Ascending aorta (tissue), 2 donors: ENCODE measurements around the gene GLS. TPM values are rescaled to one million over a fixed set of nuclear protein-coding genes. Genes with fewer than 3 reads are reported as not detected.
A peak's percentile ranks its signal among the peaks of the same experiment; 100 is the strongest.
"Not testable (repeated sequence)": the region's sequence is repeated elsewhere in the genome, so short reads cannot be mapped to it uniquely, and the experiment has no call there.

ENCODE experiments used
- DNase-seq, 2 donors: peaks; one replicate each; pipeline ENCODE4 v3.0.0-alpha.2; 2019; ENCODE audit warnings: low spot score in 2 of 2
- H3K27ac ChIP-seq, 2 donors: fragments of 200-600 bp; sonication (generic); one replicate each; pipeline ENCODE4 v1.5.1; 2016 to 2017; ENCODE audit warnings: mild to moderate bottlenecking in 1 of 2
- H3K27me3 ChIP-seq: fragments of 200-600 bp; sonication (generic); one replicate; pipeline ENCODE4 v1.5.1; 2017
- H3K36me3 ChIP-seq, 2 donors: fragments of 200-600 bp; sonication (generic); one replicate each; pipeline ENCODE4 v1.5.1; 2016
- H3K4me1 ChIP-seq, 2 donors: fragments of 200-600 bp; sonication (generic); one replicate each; pipeline ENCODE4 v1.5.1; 2016 to 2017; ENCODE audit warnings: mild to moderate bottlenecking in 1 of 2
- H3K4me3 ChIP-seq, 2 donors: fragments of 200-600 bp; sonication (generic); one replicate each; pipeline ENCODE4 v1.5.1; 2016 to 2017; ENCODE audit warnings: mild to moderate bottlenecking in 1 of 2
- H3K9me3 ChIP-seq, 2 donors: fragments of 200-600 bp; sonication (generic); one replicate each; pipeline ENCODE4 v1.5.1; 2016
- CTCF ChIP-seq, 3 experiments: fragments of 200-600 bp in 2 of 3; fragments of 450-650 bp in 1 of 3; sonication (generic) in 2 of 3; IDR thresholded peaks; one replicate each; pipeline ENCODE4 v1.5.1; 2016 to 2019; ENCODE audit warnings: antibody characterized with exemption in 3 of 3, mild to moderate bottlenecking in 1 of 3, moderate library complexity in 1 of 3
- intact Hi-C: fragments of 100-400 bp; cut with DNase I; formaldehyde crosslinking; loops from one replicate; pipeline ENCODE4 v1.15.1; 2023
- total RNA-seq: library from RNA; depleted of rRNA; stranded (reverse); fragments of >200 nt; gene quantifications from one replicate; pipeline ENCODE4 v1.1.0, GENCODE V29; 2016

GLS gene
- total RNA-seq, 1 donor from 2014 or later, result 132 TPM

- DNase-seq, result no peak
- no peak for TF ChIP-seq CTCF (IDR thresholded peaks at IDR 0.05)
- no peaks in the 10 kb centered on the region for H3K9me3 ChIP-seq
- intact Hi-C loops, result loop anchor here (10.0 kb wide), 1 partner anchor 1668 kb away; no protein-coding TSS in a partner anchor
- peaks cover 0 to 25% of the 10 kb centered on the region in 2 donors for H3K4me1 ChIP-seq
- no peaks in the 10 kb centered on the region for H3K36me3 ChIP-seq
- H3K4me3 ChIP-seq, result peak overlapping the region; percentile 92 to 99
- peak overlapping the region; percentile 98 for H3K27ac ChIP-seq
- H3K27me3 ChIP-seq, result no peaks in the 10 kb centered on the region
These were observed 1.8 kb downstream of the GLS start for GRCh38 chr2:190882411-190882766.

- no peaks in the 10 kb centered on the region for H3K36me3 ChIP-seq
- DNase-seq, result no peak
- intact Hi-C loops, result loop anchor here (10.0 kb wide), 1 partner anchor 1668 kb away; no protein-coding TSS in a partner anchor
- H3K9me3 ChIP-seq, result no peaks in the 10 kb centered on the region
- peaks cover 0 to 27% of the 10 kb centered on the region in 2 donors for H3K4me1 ChIP-seq
- H3K27ac ChIP-seq, result peak overlapping the region; percentile 98
- TF ChIP-seq CTCF (IDR thresholded peaks at IDR 0.05), result no peak
- no peaks in the 10 kb centered on the region for H3K27me3 ChIP-seq
- H3K4me3 ChIP-seq, result peak overlapping the region; percentile 92 to 99
These were observed 2.4 kb downstream of the GLS start for GRCh38 chr2:190882856-190883582.

- not testable (repeated sequence) for H3K27me3 ChIP-seq, H3K36me3 ChIP-seq, H3K9me3 ChIP-seq, DNase-seq
- intact Hi-C loops, result loop anchor here (10.0 kb wide), 1 partner anchor 1671 kb away; no protein-coding TSS in a partner anchor
- Histone ChIP-seq H3K4me3 (peak overlapping the region; percentile 38 to 92), H3K27ac (peak overlapping the region; percentile 28 to 98), H3K4me1 (peaks cover 0 to 34% of the 10 kb centered on the region in 2 donors)
These were observed 5.2 kb downstream of the GLS start for GRCh38 chr2:190885844-190886243.

GRCh38 chr2:190887089-190887488 is 6.5 kb downstream of the GLS start:
- no peak for DNase-seq
- H3K27me3 ChIP-seq, result no peaks in the 10 kb centered on the region
- no peaks in the 10 kb centered on the region for H3K9me3 ChIP-seq
- peak overlapping the region; percentile 27 to 98 for H3K27ac ChIP-seq
- H3K36me3 ChIP-seq, result peaks cover 0 to 6% of the 10 kb centered on the region in 2 donors
- TF ChIP-seq CTCF (IDR thresholded peaks at IDR 0.05), result no peak
- intact Hi-C loops, result loop anchor here (10.0 kb wide), 1 partner anchor 1672 kb away; no protein-coding TSS in a partner anchor
- H3K4me3 ChIP-seq, result peak overlapping the region; percentile 38 to 92
- H3K4me1 ChIP-seq, result peaks cover 0 to 43% of the 10 kb centered on the region in 2 donors

GRCh38 chr2:190888449-190888848 is 7.8 kb downstream of the GLS start:
- DNase-seq, result no peak
- Histone ChIP-seq H3K36me3 (peaks cover 0 to 6% of the 10 kb centered on the region in 2 donors), H3K27ac (peak overlapping the region in 1 of 2 donors; percentile 98), H3K9me3 (no peaks in the 10 kb centered on the region), H3K4me3 (peak overlapping the region in 1 of 2 donors; percentile 92), H3K4me1 (peaks cover 0 to 55% of the 10 kb centered on the region in 2 donors), H3K27me3 (no peaks in the 10 kb centered on the region)
- intact Hi-C loops, result loop anchor here (10.0 kb wide), 1 partner anchor 1674 kb away; no protein-coding TSS in a partner anchor
- TF ChIP-seq CTCF (IDR thresholded peaks at IDR 0.05), result no peak
